GM12892 (cell line): ENCODE data around the gene ATG2A.

Experiments
- DNase-seq: peaks from one replicate; pipeline ENCODE4 v3.0.0; 2011; ENCODE audit not compliant: insufficient read length
- FAIRE-seq: peaks from 2 replicates; lab custom pipeline; 2011; peaks lifted over from hg19 to GRCh38; lab: Jason Lieb, UNC
- POLR2A ChIP-seq: IDR thresholded peaks from 2 replicates; pipeline ENCODE4 v1.6.1; 2011; ENCODE audit warnings: low read depth, low read length, control low read depth
- POLR2AphosphoS5 ChIP-seq: IDR thresholded peaks from 2 replicates; pipeline ENCODE4 v1.6.1; 2011; ENCODE audit warnings: low read depth, low read length, control low read depth
- TAF1 ChIP-seq: IDR thresholded peaks from 2 replicates; pipeline ENCODE4 v1.6.1; 2011; ENCODE audit warnings: low read depth, mild to moderate bottlenecking, control low read depth, low read length, borderline replicate concordance

The ATG2A gene

GRCh38 chr11:64888406-64888728 is 28.6 kb downstream of the ATG2A start:
- no peak for TF ChIP-seq POLR2A
- TF ChIP-seq TAF1, result no peak
- no peak for TF ChIP-seq POLR2AphosphoS5
- FAIRE-seq, result no peak

GRCh38 chr11:64887757-64888405 is 29.1 kb downstream of the ATG2A start:
- FAIRE-seq (peak; percentile 94), DNase-seq (peak; percentile 94)
- no peak for TF ChIP-seq POLR2AphosphoS5
- TF ChIP-seq TAF1, result no peak

More at GRCh38 chr11:64888406-64888728, 28.6 kb downstream of the ATG2A start:
- DNase-seq, result no peak

- no peak for DNase-seq
Measured at GRCh38 chr11:64887234-64887756, 29.7 kb downstream of the ATG2A start.

GRCh38 chr11:64885367-64886286 is 31.4 kb downstream of the ATG2A start:
- DNase-seq, result no peak
- FAIRE-seq, result no peak
- TF ChIP-seq TAF1 (no peak), POLR2AphosphoS5 (no peak), POLR2A (no peak)

More at GRCh38 chr11:64887234-64887756, 29.7 kb downstream of the ATG2A start:
- no peak for FAIRE-seq
- no peak for TF ChIP-seq TAF1

- FAIRE-seq (no peak), DNase-seq (no peak)
- TF ChIP-seq TAF1 (no peak), POLR2A (no peak), POLR2AphosphoS5 (no peak)
Measured at GRCh38 chr11:64884019-64884418, 33.0 kb downstream of the ATG2A start.

GRCh38 chr11:64883575-64883974 is 33.4 kb downstream of the ATG2A start:
- no peak for TF ChIP-seq TAF1
- TF ChIP-seq POLR2AphosphoS5, result no peak
- TF ChIP-seq POLR2A, result no peak
- FAIRE-seq, result no peak
- no peak for DNase-seq

GRCh38 chr11:64882243-64882642 is 34.8 kb downstream of the ATG2A start:
- TF ChIP-seq TAF1, result no peak
- TF ChIP-seq POLR2A, result no peak
- no peak for DNase-seq
- FAIRE-seq, result no peak

GRCh38 chr11:64881476-64881875 is 35.5 kb downstream of the ATG2A start:
- DNase-seq (no peak), FAIRE-seq (peak; percentile 14)
- TF ChIP-seq TAF1 (no peak), POLR2A (no peak), POLR2AphosphoS5 (no peak)

GRCh38 chr11:64880240-64881001 is 36.6 kb downstream of the ATG2A start:
- DNase-seq (no peak), FAIRE-seq (peak; percentile 80)
- TF ChIP-seq TAF1 (no peak), POLR2AphosphoS5 (no peak), POLR2A (no peak)

- DNase-seq (no peak), FAIRE-seq (peak; percentile 9)
- TF ChIP-seq POLR2A (no peak), TAF1 (0 out of 2 replicates have a peak, but pooled peaks have one; percentile 8), POLR2AphosphoS5 (peak; percentile 53)
Measured at GRCh38 chr11:64879244-64879900, 37.6 kb downstream of the ATG2A start.
